Measurements from ENCODE around the gene CHMP2A. TPM values are rescaled to one million over a fixed set of nuclear protein-coding genes. Genes with fewer than 3 reads are reported as not detected.

The CHMP2A gene
- total and polyA plus RNA-seq, 4 donors: 47.4 to 143 (median 125) TPM

DNA sequence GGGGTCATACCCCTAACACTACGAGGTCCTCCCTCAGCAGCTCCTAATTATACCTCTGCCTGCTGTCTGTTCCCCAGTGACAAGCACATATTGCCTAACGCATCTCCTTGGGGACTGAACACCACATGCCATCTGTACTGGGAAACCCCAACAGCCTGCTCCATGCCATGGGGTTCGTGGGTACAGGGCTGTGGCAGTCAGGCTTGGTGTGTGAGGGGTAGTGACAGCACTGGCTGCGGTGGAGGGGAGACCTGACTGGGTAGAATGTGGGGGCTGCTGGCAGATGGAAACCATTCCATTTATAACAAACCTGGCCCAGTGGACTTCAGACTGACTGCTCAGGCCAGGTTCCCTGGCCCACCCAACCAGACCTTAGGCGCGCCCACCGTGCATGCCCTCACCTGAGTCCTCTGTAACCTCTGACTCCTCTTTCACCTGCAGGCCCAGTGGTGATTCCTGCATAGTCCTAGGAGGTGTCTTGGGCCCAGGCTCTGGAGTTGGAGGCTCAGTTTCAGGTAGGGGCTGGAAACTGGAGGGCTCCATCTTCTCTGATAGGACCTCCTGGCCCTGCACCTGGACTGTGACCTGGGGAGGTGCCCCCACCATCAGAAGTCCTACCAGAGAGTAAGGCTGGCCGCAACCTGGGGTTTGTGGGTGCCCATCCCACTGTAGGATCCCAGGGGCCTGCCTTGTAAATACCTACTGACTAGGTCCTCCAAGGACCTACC, 15.2 kb upstream of the CHMP2A start:
- DNase-seq (ENCODE audit: low read depth in 4 of 6, low spot score in 6 of 6): no peak
- WGBS (ENCODE audit: insufficient coverage): 93% methylated on average over 6 of the region's 8 CpGs
- Histone ChIP-seq H3K4me3 (ENCODE audit: low read depth, low read length) (no peak overlapping the region), H3K36me3 (ENCODE audit: control insufficient read depth, insufficient read depth, low read length) (peaks cover 47% of the 10 kb centered on the region), H3K27ac (ENCODE audit: low read depth, low read length) (no peak overlapping the region), H3K27me3 (ENCODE audit: control insufficient read depth, insufficient read depth, low read length) (no peaks in the 10 kb centered on the region), H3K9me3 (ENCODE audit: control insufficient read depth, insufficient read depth, low read length) (no peaks in the 10 kb centered on the region), H3K4me1 (ENCODE audit: control insufficient read depth, insufficient read depth, low read length) (peaks cover 29% of the 10 kb centered on the region)

DNA sequence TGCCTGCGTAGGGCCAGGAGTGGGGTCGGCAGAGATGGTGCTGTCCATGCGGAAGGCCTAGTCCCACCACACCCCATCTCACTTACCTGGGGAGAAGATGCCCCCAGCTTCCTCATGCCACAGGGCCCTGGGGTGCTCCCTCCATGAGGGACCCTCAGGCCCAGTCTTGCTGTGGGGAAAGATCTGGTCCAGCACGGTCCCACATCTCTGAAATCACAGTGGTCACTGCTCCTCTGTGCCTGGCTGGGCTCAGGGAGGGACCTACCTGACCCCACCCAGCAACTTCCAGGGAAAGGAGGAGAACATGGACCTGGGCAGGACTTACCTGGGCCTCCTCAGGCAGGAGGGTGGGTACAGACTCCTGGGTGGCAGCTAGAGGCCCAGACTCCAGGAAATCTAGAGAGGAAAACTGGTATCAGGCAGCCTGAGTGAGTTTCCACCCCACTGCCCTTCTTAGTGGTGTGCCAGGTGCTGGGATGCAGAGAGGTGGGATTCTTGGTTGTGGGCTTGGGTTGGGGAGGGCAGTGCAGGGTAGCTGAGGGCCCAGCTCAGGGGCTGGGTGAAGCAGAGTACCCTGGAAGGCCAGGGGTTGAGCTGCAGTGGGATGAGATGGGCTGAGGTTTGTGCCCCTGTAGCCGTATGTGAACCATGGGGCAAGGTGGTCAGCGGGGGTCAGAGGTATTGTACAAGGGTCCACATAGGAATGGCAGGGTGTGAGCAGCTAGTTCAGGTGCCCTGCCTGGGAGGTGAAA, 14.5 kb upstream of the CHMP2A start:
- H3K36me3 ChIP-seq (ENCODE audit: control insufficient read depth, insufficient read depth, low read length): peaks cover 47% of the 10 kb centered on the region
- WGBS (ENCODE audit: insufficient coverage): 96% methylated on average over 3 of the region's 6 CpGs
- DNase-seq (ENCODE audit: low read depth in 4 of 6, low spot score in 6 of 6): no peak
- no peak overlapping the region for H3K4me3 ChIP-seq (ENCODE audit: low read depth, low read length)
- H3K9me3 ChIP-seq (ENCODE audit: control insufficient read depth, insufficient read depth, low read length): no peaks in the 10 kb centered on the region
- peaks cover 22% of the 10 kb centered on the region for H3K4me1 ChIP-seq (ENCODE audit: control insufficient read depth, insufficient read depth, low read length)
- no peak overlapping the region for H3K27ac ChIP-seq (ENCODE audit: low read depth, low read length)
- no peaks in the 10 kb centered on the region for H3K27me3 ChIP-seq (ENCODE audit: control insufficient read depth, insufficient read depth, low read length)

DNA sequence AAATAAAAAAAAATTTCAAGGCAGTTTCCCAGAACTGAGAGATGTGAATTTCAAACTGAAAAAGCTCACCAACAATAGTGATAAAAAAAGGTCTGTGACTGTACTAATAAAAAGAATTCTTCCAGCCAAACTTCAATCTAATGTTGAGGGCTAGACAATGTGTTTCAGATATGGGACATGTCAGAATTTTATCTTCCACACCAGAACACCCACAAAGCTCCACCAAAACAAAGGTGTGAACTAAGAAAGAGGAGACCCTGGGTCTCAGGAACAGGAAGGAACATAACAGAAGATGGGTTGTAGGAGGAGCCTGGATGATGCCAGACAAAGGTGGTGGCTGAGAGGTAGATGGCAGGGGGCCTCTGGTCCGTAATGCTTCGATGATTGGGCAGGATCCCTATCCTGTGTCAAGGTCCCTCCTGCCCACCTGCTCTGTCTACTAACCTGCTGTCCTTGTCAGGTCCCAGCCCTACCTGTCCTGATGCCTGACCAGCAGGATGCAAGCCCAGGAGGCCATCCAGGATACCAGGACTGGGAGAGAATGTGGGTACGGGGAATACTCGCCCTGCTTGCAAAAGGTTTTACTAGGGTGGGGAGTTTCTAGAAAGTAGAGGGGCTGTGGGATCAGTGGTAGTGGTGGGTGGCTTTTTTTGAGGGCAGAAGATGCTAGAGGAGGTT, 13.7 kb upstream of the CHMP2A start:
- 98% methylated on average over 4 of the region's 4 CpGs for whole genome bisulfite sequencing (ENCODE audit: insufficient coverage)
- DNase-seq (ENCODE audit: low read depth in 4 of 6, low spot score in 6 of 6): no peak
- Histone ChIP-seq H3K27me3 (ENCODE audit: control insufficient read depth, insufficient read depth, low read length) (no peaks in the 10 kb centered on the region), H3K27ac (ENCODE audit: low read depth, low read length) (no peak overlapping the region), H3K9me3 (ENCODE audit: control insufficient read depth, insufficient read depth, low read length) (no peaks in the 10 kb centered on the region), H3K36me3 (ENCODE audit: control insufficient read depth, insufficient read depth, low read length) (peaks cover 47% of the 10 kb centered on the region), H3K4me1 (ENCODE audit: control insufficient read depth, insufficient read depth, low read length) (peaks cover 20% of the 10 kb centered on the region), H3K4me3 (ENCODE audit: low read depth, low read length) (no peak overlapping the region)

DNA sequence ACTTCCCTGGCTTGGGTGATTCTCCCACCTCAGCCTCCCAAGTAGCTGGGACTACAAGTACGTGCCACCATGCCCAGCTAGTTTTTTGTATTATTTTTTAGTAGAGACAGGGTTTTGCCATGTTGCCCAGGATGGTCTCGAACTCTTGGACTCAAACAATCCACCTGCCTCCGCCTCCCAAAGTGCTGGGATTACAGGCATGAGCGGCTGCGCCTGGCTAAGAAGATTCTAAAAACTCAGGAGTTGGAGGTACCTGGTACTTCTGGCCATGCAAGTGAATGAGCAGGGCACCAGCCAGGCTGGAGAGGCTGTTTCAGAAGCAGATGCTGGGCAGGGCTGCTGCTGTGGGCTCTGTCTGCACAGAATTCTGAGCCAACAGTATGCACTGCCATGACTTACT, 12.1 kb upstream of the CHMP2A start:
- H3K4me1 ChIP-seq (ENCODE audit: control insufficient read depth, insufficient read depth, low read length): peaks cover 25% of the 10 kb centered on the region
- H3K27me3 ChIP-seq (ENCODE audit: control insufficient read depth, insufficient read depth, low read length): peaks cover 4% of the 10 kb centered on the region
- 95% methylated on average over 4 of the region's 5 CpGs for WGBS (ENCODE audit: insufficient coverage)
- no peak overlapping the region for H3K27ac ChIP-seq (ENCODE audit: low read depth, low read length)
- H3K9me3 ChIP-seq (ENCODE audit: control insufficient read depth, insufficient read depth, low read length): no peaks in the 10 kb centered on the region
- DNase-seq (ENCODE audit: low read depth in 4 of 6, low spot score in 6 of 6): no peak
- peaks cover 49% of the 10 kb centered on the region for H3K36me3 ChIP-seq (ENCODE audit: control insufficient read depth, insufficient read depth, low read length)
- H3K4me3 ChIP-seq (ENCODE audit: low read depth, low read length): no peak overlapping the region

DNA sequence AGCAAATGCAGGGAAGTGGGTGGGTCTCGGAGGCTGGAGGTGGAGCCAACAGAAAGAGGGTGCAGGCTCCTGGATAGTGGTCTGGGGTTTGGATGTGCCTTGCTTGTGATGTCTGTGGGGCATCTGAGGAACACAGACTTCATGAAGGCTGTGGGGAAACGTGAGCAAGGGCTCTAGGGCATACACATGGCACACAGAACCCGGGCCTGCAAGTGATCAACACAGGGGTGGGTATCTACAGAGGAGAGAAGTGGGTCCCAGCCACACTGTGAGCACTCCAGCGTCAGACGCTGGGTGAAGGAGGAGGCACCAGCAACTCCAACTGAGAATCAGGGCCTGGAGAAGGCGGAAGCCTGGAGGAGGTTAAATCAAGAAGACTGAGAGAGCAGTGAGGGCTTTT, 8.9 kb upstream of the CHMP2A start:
- WGBS (ENCODE audit: insufficient coverage): 59% methylated on average over 5 of the region's 6 CpGs
- H3K36me3 ChIP-seq (ENCODE audit: control insufficient read depth, insufficient read depth, low read length): peaks cover 18% of the 10 kb centered on the region
- H3K9me3 ChIP-seq (ENCODE audit: control insufficient read depth, insufficient read depth, low read length): no peaks in the 10 kb centered on the region
- H3K27ac ChIP-seq (ENCODE audit: low read depth, low read length): no peak overlapping the region
- peaks cover 47% of the 10 kb centered on the region for H3K4me1 ChIP-seq (ENCODE audit: control insufficient read depth, insufficient read depth, low read length)
- no peak for DNase-seq (ENCODE audit: low read depth in 4 of 6, low spot score in 6 of 6)
- peaks cover 4% of the 10 kb centered on the region for H3K27me3 ChIP-seq (ENCODE audit: control insufficient read depth, insufficient read depth, low read length)
- no peak overlapping the region for H3K4me3 ChIP-seq (ENCODE audit: low read depth, low read length)

DNA sequence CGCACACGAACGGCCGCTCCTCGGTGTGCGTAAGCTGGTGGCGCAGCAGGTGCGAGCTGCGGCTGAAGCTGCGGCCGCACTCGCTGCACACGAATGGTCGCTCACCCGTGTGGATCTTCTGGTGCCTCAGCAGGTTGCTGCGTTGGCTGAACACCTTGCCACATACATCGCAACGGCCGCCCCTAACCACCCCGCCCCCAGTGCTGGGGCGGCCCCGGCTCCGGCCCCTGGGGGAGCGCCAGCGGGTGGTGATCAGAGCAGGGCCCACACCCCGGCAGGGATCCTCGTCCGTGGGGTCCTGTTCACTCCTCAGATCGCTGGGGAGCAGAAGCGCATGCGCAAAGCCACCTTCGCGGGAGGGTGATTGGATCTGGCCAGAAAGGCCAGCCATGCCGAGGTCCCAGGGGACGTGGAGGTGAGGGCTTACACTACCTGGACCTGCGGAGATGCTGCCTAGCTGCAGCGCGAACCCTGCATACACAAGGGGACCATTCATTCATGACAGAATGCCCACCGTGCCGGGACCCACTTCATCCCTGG, 8.2 kb upstream of the CHMP2A start:
- peaks cover 15% of the 10 kb centered on the region for H3K36me3 ChIP-seq (ENCODE audit: control insufficient read depth, insufficient read depth, low read length)
- no peaks in the 10 kb centered on the region for H3K9me3 ChIP-seq (ENCODE audit: control insufficient read depth, insufficient read depth, low read length)
- H3K27me3 ChIP-seq (ENCODE audit: control insufficient read depth, insufficient read depth, low read length): peaks cover 4% of the 10 kb centered on the region
- peak overlapping the region; percentile 35 for H3K4me3 ChIP-seq (ENCODE audit: low read depth, low read length)
- H3K4me1 ChIP-seq (ENCODE audit: control insufficient read depth, insufficient read depth, low read length): peaks cover 47% of the 10 kb centered on the region
- H3K27ac ChIP-seq (ENCODE audit: low read depth, low read length): peak overlapping the region; percentile 7
- 4% methylated on average over 37 of the region's 40 CpGs for WGBS (ENCODE audit: insufficient coverage)
- peak in 3 of 6 donors; percentile 24 to 90 (median 68) for DNase-seq (ENCODE audit: low read depth in 4 of 6, low spot score in 6 of 6)

DNA sequence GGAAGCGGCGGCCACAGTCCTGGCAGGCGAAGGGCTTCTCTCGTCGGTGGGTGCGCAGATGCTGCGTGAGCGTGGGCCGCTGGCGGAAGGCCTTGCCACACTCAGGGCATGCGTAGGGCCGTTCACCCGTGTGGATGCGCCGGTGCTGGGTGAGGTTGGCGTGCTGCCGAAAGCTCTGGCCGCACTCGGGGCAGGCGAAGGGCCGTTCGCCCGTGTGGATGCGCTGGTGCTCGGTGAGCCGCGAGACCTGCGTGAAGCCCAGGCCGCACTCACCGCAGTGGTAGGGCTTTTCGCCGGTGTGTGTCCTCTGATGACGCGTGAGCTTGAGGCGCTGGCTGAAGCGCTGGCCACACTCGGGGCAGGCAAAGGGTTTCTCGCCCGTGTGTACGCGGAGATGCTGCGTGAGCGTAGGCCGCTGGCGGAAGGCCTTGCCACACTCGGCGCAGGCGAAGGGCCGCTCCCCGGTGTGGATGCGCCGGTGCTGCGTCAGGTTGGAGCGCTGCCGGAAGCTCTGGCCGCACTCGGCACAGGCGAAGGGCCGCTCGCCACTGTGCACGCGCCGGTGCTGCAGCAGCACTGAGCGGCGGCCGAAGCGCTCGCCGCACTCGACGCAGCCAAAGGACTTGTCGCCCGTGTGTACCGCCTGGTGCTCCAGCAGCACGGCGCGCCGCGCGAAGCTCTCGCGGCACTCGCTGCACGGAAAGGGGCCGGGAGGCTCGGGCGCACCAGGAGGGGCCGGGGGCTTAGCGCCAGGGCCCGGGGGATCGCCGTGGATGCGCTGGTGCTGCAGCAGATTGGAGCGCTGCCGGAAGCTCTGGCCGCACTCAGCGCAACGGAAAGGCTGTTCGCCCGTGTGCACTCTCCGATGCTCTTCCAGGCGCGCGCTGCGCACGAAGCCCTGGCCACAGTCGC, 7.5 kb upstream of the CHMP2A start:
- 7% methylated on average over 107 of the region's 107 CpGs for WGBS (ENCODE audit: insufficient coverage)
- Histone ChIP-seq H3K36me3 (ENCODE audit: control insufficient read depth, insufficient read depth, low read length) (peaks cover 14% of the 10 kb centered on the region), H3K9me3 (ENCODE audit: control insufficient read depth, insufficient read depth, low read length) (no peaks in the 10 kb centered on the region), H3K27me3 (ENCODE audit: control insufficient read depth, insufficient read depth, low read length) (peaks cover 4% of the 10 kb centered on the region), H3K4me1 (ENCODE audit: control insufficient read depth, insufficient read depth, low read length) (peaks cover 54% of the 10 kb centered on the region), H3K4me3 (ENCODE audit: low read depth, low read length) (peak overlapping the region; percentile 35), H3K27ac (ENCODE audit: low read depth, low read length) (peak overlapping the region; percentile 40)
- peak in 2 of 6 donors; percentile 69 to 79 for DNase-seq (ENCODE audit: low read depth in 4 of 6, low spot score in 6 of 6)

DNA sequence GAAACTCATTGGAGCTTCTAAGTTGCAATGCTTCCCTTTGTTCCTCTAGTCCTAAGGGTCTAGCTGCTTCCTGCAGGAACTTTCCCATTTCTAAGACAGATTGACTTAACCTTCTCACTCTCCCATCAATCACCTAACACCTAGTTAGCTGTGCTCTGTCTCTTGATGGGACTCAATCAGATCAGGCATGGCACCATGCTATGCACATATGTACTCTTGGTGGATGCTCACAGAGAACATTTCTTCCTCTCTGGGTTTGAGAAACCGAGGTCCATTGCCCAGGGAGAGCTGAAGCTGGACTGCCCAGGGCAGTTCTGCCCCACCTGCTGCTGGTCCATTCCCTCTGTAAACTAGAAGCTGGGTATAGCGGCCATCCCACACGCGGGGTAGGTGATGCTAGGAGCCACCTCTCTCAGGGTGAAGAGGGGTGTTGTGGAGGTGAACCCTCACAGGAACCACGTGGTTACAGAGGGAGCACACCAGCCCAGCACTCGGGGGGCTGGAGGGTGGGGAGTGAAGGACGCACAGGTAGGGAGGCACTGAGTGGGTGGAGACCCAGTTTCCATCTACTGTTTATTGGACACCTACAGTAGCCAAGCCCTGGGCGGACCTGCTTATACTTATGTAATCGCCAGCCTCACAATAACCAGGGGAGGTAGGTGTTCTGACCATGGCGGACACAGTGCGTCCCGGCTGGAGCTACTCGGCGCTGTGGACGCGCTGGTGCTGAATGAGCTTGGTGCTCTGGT, 6.6 kb upstream of the CHMP2A start:
- H3K36me3 ChIP-seq (ENCODE audit: control insufficient read depth, insufficient read depth, low read length): peaks cover 14% of the 10 kb centered on the region
- H3K27ac ChIP-seq (ENCODE audit: low read depth, low read length): no peak overlapping the region
- 68% methylated on average over 10 of the region's 16 CpGs for WGBS (ENCODE audit: insufficient coverage)
- no peaks in the 10 kb centered on the region for H3K9me3 ChIP-seq (ENCODE audit: control insufficient read depth, insufficient read depth, low read length)
- peaks cover 4% of the 10 kb centered on the region for H3K27me3 ChIP-seq (ENCODE audit: control insufficient read depth, insufficient read depth, low read length)
- no peak overlapping the region for H3K4me3 ChIP-seq (ENCODE audit: low read depth, low read length)
- no peak for DNase-seq (ENCODE audit: low read depth in 4 of 6, low spot score in 6 of 6)
- peaks cover 62% of the 10 kb centered on the region for H3K4me1 ChIP-seq (ENCODE audit: control insufficient read depth, insufficient read depth, low read length)

Measured in spinal cord (tissue), 10 donors.